GM19351 (cell line): ENCODE data around the gene SLC22A16.

Source experiments
- ATAC-seq: cut with Tn5 transposase; IDR thresholded peaks from one replicate; pipeline ENCODE4 v1.9.1; 2021; ENCODE audit warnings: mild to moderate bottlenecking, moderate library complexity; ENCODE audit not compliant: unreplicated experiment

SLC22A16 gene

DNA sequence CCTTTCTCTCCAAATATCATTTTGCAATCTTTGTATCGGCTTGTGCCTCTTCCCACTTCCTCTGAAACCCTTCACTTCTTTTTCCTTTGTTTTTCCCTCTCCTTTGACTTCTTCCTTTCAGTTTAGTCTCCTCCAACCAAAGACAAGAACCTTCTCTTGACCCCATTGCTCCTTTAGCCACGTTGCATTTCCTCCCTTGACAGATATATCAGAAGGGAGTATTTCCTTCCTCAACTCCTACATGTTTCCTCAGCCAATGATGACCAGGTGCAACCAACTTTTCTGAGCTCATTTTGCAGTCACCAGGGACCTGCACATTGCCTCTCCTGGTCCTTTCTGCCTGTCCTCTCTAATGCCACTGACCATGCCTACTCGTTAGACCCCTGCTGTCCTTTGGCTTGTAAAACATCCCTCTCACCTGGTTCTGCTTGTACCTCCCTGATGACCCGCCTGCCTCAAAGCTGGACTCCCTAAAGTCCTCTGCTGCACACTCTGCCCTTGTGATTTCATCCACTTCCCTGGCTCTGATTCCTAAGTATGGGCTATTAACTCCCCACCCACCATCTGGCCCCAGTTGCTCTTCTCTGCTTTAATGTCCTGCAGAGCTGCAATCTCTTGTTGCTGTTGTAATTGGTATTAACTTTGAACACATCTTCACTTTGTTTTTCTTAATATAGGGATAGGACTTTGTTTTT lies 27.4 kb downstream of the SLC22A16 start:
- no peak for ATAC-seq

DNA sequence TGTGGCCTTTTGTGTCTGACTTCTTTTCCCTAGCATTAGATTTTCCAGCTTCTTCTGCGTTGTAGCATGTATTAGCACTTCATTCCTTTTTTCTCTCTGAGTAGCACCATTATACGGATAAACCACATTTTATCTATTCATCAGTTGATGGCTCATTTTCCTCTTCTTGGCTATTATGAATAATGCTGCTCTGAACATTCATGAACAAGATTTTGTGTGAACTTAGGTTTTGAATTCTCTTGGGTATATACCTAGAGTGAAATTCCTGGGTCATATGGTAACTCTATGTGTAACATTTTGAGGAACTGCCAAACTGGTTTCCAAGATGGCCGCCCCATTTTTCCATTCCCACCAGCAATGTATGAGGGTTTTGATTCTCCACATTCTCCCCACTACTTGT lies 28.7 kb downstream of the SLC22A16 start:
- ATAC-seq: no peak

GRCh38 chr6:110446405-110446804 lies 30.0 kb downstream of the SLC22A16 start:
- no peak for ATAC-seq

- no peak for ATAC-seq
Observed at GRCh38 chr6:110440026-110440425, 36.4 kb downstream of the SLC22A16 start.

- no peak for ATAC-seq
Observed at GRCh38 chr6:110439356-110439755, 37.1 kb downstream of the SLC22A16 start.

- ATAC-seq: no peak
Observed at GRCh38 chr6:110434961-110435602, 41.3 kb downstream of the SLC22A16 start.

DNA sequence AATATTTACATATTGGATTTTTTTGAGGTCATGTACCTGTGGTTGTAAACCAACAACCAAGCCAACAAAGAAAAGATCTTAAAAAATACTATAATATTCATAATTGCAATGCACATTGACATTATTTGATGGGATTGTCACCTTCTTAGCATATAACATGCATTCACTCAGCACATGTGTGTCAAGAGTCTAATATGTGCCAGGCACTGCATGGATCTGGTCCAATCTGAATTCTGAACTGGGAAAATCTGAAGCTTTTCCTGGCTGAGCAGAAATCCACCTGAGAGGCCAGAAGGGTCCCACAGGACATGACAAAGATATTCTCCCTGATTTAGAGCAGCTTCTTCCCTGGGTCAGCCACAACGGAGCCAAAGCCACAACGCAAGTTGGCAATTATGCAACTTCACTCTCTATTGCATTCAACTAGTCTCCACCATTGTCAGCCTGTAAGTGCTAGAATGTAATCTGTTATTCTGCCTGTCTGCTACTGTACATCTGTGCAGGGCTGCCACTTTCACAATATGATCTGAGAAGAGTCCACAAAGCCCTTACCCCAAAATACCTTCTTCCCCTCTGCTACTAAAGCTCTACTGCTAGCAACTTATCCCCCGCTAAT lies 44.0 kb downstream of the SLC22A16 start:
- ATAC-seq: no peak

DNA sequence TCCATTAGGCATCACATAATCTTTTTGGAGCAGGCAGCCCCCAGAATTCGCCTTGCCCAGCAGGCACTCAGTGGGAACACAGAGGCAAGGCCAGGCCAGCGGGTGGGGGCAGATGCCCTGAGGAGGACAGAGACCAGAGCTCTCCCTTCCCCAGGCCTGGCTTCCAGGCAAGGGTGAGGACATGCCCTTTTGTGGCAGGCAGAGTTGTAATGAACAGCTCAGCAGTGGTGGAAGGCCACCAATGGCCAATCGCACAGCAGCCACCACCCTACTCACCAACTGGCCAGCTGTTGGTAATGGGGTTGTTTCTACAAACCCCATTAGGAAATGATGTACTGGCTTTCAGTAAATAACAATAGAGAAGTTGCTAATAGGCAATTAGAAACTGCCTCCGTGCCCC lies 45.7 kb downstream of the SLC22A16 start:
- ATAC-seq: no peak

DNA sequence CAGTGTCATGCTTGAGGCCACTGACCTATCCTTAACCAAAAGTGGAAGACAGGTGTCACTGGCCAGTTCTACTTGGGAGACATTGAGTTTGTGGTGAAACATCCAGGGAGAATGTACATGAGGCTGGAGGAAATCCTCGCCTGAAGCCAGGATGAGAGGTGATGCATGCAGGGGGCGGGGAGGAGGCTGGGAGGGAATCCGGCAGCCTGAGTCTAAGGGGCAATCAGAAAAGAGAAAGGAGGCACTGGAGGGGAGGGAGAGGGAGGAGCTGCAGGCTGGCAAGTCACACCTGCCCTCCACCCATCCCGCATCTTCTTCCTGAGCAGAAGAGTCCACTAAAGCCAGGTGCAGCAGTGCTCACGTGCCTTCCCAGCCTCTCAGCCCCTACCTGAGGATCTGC lies 46.2 kb downstream of the SLC22A16 start:
- no peak for ATAC-seq

DNA sequence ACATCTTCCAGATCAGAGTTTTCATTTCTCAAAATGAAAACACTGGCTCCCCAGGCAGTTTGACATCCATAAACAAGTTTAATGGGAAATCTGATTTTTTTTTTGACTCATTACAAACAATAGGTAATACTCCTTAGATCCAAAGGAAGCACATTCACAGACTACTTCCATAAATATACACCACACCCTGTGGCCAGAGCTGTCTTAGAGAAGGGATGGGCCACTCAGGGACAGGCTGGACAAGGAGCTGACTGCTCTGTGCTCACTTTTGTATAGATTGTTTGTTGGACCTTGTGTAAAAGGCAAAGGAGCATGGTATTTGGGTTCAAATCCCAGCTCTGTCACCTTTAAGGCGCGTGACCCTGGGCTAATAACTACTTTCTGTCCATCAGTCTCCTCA lies 48.3 kb downstream of the SLC22A16 start:
- ATAC-seq: no peak

- ATAC-seq: no peak
Observed at GRCh38 chr6:110425816-110426215, 50.6 kb downstream of the SLC22A16 start.

DNA sequence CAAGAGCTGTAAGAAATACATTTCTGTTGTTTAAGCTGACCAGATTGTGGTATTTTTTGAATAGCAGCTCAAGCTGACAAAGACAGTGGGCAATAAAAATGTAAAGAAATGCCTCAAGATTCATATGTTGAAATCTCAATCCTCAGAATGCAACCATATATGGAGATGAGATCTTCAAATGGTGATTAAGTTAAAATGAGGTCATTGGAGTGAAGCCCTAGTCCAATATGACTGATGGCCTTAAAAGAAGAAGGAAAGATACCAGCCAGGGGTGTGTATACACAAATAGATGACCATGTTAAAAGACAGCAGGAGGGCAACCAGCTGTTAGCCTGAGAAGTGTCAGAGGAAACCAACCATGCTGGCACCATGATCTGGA lies 54.0 kb downstream of the SLC22A16 start:
- ATAC-seq: no peak

DNA sequence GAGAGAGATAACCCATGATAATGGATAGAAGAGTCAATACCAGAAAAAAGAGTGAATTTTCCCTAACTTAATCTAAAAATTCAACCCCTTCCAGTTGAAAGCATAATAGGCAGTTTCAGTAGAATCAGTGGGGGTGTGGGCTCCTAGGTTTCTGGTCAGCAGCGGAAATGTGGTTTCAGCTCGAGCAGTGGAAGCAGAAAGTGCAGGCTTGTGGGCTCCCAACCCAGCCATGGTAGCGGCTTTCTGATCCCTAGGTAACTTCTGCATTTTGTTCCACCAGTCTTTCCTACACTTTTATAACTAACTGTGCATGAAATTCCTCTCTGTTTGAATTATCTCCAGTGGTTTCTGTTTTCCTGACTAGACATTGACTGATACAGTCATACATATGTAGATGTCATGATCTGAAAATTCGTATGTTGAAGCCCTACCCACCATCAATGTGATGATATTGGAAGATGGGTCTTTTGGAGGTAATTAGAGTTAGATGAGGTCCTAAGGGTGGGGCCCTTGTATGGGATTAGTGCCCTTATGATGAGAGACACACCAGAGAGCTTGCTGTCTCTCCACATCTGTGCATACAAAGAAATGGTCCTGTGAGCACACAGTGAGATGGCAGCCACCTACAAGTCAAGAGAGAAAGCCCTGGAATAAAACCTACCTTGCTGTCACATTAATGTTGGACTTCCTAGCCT lies 54.5 kb downstream of the SLC22A16 start:
- ATAC-seq: no peak

DNA sequence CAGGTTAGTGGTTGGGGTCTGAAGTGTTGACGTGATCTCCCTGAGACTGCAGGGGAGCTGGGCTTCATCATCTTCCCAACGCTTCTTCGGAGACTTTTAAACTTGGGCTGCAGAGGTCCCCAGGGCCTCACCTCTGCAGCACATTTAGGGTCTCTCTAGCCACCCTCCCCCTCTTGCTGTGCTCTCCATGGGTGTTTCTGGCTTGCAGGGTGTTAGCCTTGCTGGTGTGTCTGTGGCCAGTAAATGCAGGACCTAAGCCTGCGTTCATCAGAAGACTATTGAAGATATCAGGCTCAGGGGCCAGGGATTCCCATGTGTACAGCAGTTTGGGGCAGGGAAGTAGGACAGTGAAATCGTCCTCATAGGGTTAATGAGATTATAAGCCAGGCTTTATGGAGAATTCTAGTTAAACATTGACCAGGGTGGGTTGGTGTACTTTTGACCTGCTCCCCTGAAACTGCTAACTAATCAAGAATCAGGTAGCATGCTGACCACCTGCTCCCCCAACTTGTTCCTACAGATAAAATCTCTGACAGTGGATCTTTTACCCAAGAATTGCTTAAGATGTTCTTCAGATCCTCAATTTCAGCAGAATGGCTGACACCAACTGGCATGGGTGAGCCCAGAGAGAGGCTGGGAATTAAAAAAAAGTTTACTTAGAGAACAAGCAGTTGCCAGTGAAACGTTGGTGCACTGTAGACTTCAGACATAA lies 57.2 kb downstream of the SLC22A16 start:
- no peak for ATAC-seq

DNA sequence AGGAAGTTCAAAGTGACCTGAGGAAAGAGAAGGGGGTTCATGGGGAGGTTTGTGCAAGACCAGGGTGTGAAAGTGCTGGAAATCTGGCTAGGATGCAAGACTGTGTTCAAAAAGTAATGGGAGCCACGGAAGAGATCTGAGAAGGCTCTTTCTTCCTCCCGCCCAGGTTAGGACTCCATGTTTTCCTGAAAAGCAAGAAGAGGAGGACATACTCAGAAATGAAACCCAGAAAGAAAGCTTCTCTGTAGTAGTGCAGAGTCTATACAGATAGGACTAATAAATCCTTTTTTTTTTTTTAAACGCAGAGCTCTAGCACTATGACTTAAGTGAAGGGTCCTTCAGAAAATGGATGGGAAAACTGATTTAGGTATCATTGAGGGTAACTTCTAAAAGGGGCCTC lies 57.8 kb downstream of the SLC22A16 start:
- ATAC-seq: no peak

- ATAC-seq: no peak
Observed at GRCh38 chr6:110415086-110415916, 61.1 kb downstream of the SLC22A16 start, which contains the start of gene DDO. DDO (minus strand) TSS chr6:110415575; CDS start chr6:110413462, 2,113 bp downstream.

GRCh38 chr6:110414669-110415068 lies 61.7 kb downstream of the SLC22A16 start:
- ATAC-seq: no peak

- no peak for ATAC-seq
Observed at GRCh38 chr6:110412360-110412759, 64.1 kb downstream of the SLC22A16 start.

- no peak for ATAC-seq
Observed at GRCh38 chr6:110410511-110410910, 65.9 kb downstream of the SLC22A16 start.

DNA sequence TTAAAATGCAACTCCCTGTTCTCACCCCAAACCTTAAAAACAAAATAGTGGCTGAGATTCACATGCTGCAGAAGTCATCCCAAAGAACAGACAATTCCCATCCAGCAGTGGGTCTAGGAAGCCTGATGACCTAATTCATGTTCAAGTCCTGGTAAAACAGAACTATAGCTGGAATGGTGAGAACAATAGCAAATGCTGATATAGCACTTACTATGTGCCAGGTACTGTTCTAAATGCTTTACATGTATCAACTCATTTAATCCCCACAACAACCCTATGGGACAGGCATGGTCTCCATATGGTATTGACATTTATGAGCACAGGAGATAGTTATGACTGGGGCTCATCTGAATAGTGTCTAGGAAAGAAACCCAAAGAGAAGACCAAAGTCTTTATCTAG lies 66.6 kb downstream of the SLC22A16 start:
- no peak for ATAC-seq
